ENCODE measurements around the gene TSPAN13.

Gene TSPAN13

GRCh38 chr7:16810573-16810972, 57.0 kb downstream of the TSPAN13 start:
- in situ Hi-C loops (cut with MboI; ENCODE audit: low pct_unique_long_range_greater_than_20kb, low sequenced_read_pairs, unreplicated experiment): no loop called here
- no peak for TF ChIP-seq CTCF (IDR thresholded peaks at IDR 0.05; ENCODE audit: extremely low read depth, insufficient read depth, missing control alignments)
- no peak for DNase-seq (ENCODE audit: low spot score)

- no peak for TF ChIP-seq CTCF (IDR thresholded peaks at IDR 0.05; ENCODE audit: extremely low read depth, insufficient read depth, missing control alignments)
- no peak for DNase-seq (ENCODE audit: low spot score)
- in situ Hi-C loops (cut with MboI; ENCODE audit: low pct_unique_long_range_greater_than_20kb, low sequenced_read_pairs, unreplicated experiment): no loop called here
Measured at GRCh38 chr7:16811551-16811950, 58.0 kb downstream of the TSPAN13 start.

GRCh38 chr7:16812542-16813231, 59.1 kb downstream of the TSPAN13 start:
- in situ Hi-C loops (cut with MboI; ENCODE audit: low pct_unique_long_range_greater_than_20kb, low sequenced_read_pairs, unreplicated experiment): no loop called here
- TF ChIP-seq CTCF (IDR thresholded peaks at IDR 0.05; ENCODE audit: extremely low read depth, insufficient read depth, missing control alignments): no peak
- DNase-seq (ENCODE audit: low spot score): no peak

- in situ Hi-C loops (cut with MboI; ENCODE audit: low pct_unique_long_range_greater_than_20kb, low sequenced_read_pairs, unreplicated experiment): no loop called here
- TF ChIP-seq CTCF (IDR thresholded peaks at IDR 0.05; ENCODE audit: extremely low read depth, insufficient read depth, missing control alignments): no peak
- no peak for DNase-seq (ENCODE audit: low spot score)
Measured at GRCh38 chr7:16813232-16813616, 59.7 kb downstream of the TSPAN13 start.

GRCh38 chr7:16815001-16815400, 61.4 kb downstream of the TSPAN13 start:
- in situ Hi-C loops (cut with MboI; ENCODE audit: low pct_unique_long_range_greater_than_20kb, low sequenced_read_pairs, unreplicated experiment): no loop called here
- TF ChIP-seq CTCF (IDR thresholded peaks at IDR 0.05; ENCODE audit: extremely low read depth, insufficient read depth, missing control alignments): no peak
- DNase-seq (ENCODE audit: low spot score): no peak

- DNase-seq (ENCODE audit: low spot score): no peak
- no peak for TF ChIP-seq CTCF (IDR thresholded peaks at IDR 0.05; ENCODE audit: extremely low read depth, insufficient read depth, missing control alignments)
- in situ Hi-C loops (cut with MboI; ENCODE audit: low pct_unique_long_range_greater_than_20kb, low sequenced_read_pairs, unreplicated experiment): no loop called here
Measured at GRCh38 chr7:16816824-16817223, 63.3 kb downstream of the TSPAN13 start.

All from GM13977 (cell line).